HG02623 (cell line): ENCODE data around the gene RNF148.

ENCODE experiments used
- ATAC-seq: cut with Tn5 transposase; IDR thresholded peaks from one replicate; pipeline ENCODE4 v1.9.1; 2021; ENCODE audit warnings: moderate library complexity; ENCODE audit not compliant: unreplicated experiment

Gene RNF148, protein sequence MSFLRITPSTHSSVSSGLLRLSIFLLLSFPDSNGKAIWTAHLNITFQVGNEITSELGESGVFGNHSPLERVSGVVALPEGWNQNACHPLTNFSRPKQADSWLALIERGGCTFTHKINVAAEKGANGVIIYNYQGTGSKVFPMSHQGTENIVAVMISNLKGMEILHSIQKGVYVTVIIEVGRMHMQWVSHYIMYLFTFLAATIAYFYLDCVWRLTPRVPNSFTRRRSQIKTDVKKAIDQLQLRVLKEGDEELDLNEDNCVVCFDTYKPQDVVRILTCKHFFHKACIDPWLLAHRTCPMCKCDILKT

GRCh38 chr7:122702872-122703510 is at the start of gene RNF148:
TSS of gene RNF148 (minus strand) at chr7:122702922. CDS start at chr7:122702750, 172 bp downstream.
- ATAC-seq = no peak

- ATAC-seq = no peak
Measured at GRCh38 chr7:122750389-122750788, 47.7 kb upstream of the RNF148 start.

DNA sequence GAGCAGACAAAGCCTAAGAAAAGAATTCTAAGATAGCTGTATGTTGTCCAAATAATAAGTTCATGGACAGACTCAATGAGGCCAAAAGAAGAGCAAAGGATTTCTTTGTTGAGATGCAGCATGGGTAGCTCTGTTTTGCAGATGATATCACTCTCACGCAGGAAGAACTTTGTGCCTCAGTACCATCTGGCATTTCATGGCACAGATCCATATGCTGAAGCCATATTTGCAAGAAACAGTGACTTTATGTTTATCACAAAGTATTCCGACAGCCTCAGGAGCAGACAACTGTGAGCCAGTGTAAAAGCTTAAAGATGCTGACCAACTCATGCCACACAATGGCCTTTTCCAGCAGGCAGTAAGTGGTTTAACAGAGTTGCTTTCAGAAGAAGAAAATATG is 45.5 kb upstream of the RNF148 start:
- ATAC-seq = no peak

DNA sequence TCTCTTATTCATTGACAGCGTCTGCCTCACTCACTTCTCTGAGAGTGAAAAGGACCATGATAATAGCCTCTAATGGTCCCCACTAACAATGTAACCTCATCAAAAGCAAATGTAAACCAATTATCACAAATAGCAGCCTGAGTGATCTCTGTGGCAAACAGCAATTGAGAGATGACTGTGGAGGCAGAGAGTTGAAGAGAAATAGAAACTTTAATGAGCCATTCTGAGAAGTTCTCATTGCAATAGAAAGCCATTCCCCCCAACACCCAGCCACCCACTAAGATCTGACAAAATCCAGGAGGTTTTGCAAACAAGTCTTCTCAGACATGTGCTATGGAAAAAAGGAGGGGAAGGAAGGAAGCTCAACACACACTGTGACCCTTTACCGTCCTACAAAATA is 44.2 kb upstream of the RNF148 start:
- ATAC-seq = no peak

- no peak for ATAC-seq
Measured at GRCh38 chr7:122743211-122743610, 40.5 kb upstream of the RNF148 start.

DNA sequence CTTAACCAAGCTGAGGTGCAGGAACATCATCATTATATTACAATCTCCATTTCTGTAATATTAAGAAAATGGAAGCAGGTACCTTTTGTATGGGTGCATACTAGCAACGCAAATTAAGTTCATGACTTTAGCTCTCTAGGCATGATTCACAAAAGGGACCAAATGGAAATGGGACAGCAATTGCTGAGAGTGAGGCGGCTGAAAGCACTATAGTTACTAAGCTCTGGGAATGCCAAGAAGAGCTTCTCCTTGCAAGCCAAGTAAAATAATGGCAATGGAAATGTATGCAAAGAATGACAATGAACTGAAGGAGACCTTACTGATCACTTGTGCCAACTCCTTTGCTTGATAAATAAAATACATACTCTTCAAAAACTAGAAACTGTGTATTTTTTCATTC is 36.2 kb upstream of the RNF148 start:
- no peak for ATAC-seq

- ATAC-seq = no peak
Measured at GRCh38 chr7:122736183-122736582, 33.5 kb upstream of the RNF148 start.

DNA sequence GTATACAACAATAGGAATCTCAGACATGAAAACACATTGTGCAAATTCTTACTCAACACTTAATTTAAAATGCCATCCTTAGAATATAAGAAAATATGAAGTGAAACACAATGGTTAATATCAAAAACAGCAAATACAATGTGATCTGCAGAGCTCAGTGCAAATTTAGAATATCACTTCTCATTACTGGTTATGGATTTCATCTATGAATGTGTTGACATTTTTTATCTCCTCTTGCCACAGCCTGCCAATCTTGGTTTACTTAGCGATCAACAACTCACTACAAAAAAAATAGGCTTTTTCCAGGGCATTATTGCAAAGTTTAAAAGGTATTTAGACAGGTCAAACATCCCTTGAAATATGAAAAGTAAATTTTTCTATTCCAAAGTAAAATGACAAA is 25.0 kb upstream of the RNF148 start:
- no peak for ATAC-seq

GRCh38 chr7:122727354-122727753 is 24.6 kb upstream of the RNF148 start:
- no peak for ATAC-seq

DNA sequence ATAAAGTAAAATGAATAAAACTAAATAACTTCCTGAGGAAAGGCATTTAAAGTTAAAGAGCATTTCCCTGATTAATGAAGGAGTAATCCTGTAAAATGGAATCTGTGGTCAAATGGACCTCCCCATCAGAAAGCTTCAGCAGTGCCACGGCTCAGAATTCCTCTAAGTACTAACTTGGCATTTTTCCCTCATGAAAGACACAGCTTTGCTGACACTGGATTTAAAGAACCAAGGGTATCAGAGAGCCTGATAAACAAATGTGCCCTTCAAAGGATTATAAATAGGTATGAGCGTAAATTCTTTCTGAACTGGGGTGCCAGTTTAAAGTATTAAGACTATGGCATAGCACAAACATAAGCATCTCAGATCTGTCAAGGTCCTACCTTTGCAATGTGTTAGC is 24.2 kb upstream of the RNF148 start:
- no peak for ATAC-seq

DNA sequence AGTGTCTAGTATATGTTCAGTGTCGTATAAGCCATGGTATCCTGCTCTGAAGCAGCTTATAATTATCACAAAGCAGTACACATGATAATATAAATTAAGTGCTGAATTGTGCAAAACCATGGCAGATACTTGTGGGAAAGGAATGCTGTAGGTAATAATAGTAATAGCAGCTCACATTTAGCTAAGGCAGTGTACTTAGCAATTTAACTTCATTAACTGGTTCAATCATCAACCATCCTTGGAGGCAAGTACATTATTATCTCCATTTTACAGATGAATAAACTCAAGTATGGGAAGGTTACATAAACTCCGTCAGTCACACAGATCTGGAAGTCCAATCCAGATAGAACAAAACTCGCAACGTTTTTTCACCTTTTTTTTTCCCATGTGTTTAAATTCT is 21.6 kb upstream of the RNF148 start:
- no peak for ATAC-seq

DNA sequence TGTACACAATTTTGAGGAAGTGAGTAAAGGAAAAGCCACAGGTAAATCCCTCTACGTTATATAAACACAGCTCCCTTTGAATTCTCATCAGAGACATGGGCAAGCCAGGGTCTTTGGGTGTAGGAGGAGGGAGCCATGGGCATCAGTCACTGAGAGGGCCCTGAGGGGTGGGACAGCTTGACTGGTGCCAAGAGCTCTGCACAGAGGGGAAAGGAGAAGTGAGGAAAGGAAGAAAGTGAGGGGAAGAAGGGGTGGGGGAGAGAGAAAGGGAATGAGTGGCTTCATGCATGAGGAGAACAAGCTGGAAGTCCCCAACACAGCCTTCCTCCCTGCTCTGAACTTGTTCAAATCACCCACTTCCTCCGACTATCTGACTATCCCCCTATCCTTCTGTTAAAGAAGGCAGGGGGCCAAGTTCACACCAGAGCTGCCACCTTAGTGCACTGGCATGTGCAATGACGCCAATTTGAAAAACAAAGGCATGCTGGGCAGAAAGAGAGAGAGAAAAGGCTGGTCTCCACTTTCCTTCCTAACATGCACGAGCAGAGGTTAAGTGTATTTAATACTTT is 16.4 kb upstream of the RNF148 start:
- no peak for ATAC-seq

GRCh38 chr7:122717356-122718089 is 14.8 kb upstream of the RNF148 start:
- no peak for ATAC-seq

DNA sequence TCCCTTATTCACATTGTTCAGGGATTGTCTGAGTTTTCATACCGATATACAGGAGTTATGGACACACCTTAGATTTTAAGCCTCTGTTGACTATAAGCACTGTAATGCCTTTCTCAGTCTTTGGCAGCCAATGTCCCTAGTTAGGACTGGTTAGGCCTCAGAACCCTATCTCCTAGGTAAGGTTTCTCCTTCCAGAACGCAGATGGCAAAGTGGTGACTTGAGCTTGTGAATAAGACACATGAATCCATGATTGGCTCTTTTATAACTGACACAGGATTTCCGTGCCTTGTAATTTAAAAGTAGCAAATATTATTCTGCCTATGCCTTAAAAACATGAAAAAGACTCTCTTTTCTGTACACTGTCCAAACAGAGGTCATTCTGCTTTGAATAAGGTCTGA is 12.5 kb upstream of the RNF148 start:
- no peak for ATAC-seq

GRCh38 chr7:122710916-122711315 is 8.2 kb upstream of the RNF148 start:
- no peak for ATAC-seq

DNA sequence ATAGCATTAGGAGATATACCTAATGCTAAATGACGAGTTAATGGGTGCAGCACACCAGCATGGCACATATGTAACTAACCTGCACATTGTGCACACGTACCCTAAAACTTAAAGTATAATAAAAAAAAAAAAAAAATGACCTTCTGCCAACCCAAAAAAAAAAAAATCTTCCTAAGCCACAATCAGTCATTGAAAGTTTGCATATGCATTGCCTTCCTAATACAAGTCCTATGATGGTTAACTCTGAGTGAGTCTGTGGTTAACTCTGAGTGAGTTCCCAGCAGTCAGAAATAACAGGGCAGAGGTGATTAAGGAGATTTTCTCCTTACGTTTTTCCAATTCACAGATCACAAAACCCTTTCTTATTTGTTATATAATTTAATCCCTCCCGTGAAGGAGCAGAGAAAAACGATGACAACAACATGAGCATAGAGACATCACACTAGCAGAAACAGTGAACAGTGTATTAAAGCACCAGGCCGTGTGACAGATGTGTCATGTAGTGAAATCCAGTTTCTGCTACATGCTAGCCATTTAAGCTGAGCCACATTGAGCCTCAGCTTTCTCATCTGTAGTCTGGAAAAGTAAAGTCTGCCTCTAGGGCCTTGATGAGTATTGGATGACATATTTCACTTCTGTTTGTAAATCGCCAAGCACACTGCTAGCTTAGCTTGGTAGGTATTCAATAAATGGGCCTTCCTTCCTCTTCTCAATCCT is 7.4 kb upstream of the RNF148 start:
- ATAC-seq = no peak

DNA sequence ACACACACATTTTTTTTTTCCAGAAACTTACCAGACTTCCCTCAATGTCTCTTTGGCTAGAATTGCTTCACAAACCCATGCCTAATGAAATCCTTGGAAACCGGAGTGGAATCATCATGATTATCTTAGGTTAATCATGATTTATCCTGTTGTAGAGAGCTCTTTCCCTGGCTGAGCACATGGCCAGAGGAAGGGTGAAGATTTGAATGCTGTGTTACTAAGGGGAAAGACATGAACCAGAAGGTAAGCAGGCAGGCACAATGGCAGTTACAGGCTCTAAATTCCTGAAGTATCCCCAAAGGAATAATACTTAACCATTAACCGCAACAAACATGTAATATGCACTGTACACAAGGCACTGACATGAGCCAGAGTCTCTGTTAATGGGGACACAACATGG is 4.1 kb upstream of the RNF148 start:
- no peak for ATAC-seq

GRCh38 chr7:122699017-122699416 is 3.7 kb downstream of the RNF148 start, which contains the start of gene RNF133:
TSS of gene RNF133 (minus strand) at chr7:122699117. CDS start at chr7:122698918, 199 bp downstream.
- no peak for ATAC-seq

DNA sequence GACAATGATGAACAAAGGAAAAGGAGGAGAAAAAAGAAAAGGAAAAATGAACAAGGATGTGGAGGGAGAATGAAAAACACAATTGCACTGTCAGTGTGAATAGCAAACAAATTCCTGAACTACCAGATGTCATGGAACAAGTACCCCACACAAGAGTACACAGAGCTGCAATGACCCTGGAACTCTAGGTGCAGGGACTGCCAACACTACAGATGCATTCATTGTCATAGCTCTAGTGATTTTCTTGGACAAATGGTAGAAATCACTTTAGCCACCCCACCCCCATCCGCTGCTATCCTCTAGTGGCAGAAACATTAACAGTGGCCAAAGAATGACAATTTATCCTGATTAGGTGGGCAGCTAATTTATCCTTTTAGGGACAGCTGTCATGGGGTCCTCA is 6.9 kb downstream of the RNF148 start:
- ATAC-seq = no peak

GRCh38 chr7:122694697-122695096 is 8.0 kb downstream of the RNF148 start:
- ATAC-seq = no peak

GRCh38 chr7:122692769-122693309 is 9.9 kb downstream of the RNF148 start:
- no peak for ATAC-seq
